ENCODE data around the gene TSR2. TPM values are rescaled to one million over a fixed set of nuclear protein-coding genes. Genes with fewer than 3 reads are reported as not detected.
"Not testable (repeated sequence)": the region's sequence is repeated elsewhere in the genome, so short reads cannot be mapped to it uniquely, and the experiment has no call there.

TSR2 gene
- total RNA-seq, 1 donor from 2014 or later: 32.0 TPM

DNA sequence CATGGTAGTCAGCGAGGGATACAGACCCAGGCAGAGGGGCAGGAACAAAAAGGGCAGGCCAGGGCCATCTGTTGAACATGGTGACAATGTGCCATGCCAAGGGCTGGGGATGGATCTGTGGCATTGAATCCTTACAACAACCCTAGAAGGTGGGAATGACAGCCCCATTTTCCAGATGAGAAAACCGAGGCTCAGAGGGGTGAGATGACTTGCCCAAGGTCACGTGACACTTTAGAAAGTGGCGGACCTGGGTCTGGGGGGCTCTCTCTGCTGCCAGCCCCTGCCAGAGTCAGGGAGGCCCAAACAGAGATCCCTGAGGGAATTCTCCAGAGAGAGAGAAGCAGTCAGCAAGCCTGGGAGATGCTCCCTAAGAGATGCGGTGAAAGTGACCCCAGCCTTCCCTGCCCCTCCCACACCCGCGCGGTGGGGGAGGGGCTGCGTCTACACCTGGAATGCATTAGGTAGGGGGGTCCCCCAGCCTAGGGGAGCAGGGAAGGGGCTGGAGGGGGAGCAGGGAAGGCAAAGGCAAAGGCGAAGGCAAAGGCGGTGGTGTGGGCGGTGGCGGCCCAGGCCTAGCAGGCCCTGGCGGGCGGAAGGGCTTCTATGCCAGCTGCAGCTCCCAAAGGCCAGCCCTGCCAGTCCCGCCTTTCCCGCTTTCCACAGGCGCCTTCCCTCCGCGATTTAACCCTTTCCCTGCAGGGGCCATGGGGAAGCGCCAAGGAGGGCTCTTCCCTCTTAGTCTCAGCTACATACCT is 42.8 kb downstream of the TSR2 start:
- Mint-ChIP-seq H3K27me3 (ENCODE audit: unreplicated experiment) (peaks cover 3% of the 10 kb centered on the region), H3K36me3 (ENCODE audit: unreplicated experiment) (no peaks in the 10 kb centered on the region), H3K4me3 (ENCODE audit: unreplicated experiment) (no peak overlapping the region), H3K27ac (ENCODE audit: unreplicated experiment) (peak overlapping the region; percentile 64), H3K9me3 (ENCODE audit: unreplicated experiment) (peaks cover 2% of the 10 kb centered on the region), H3K4me1 (ENCODE audit: low read depth, unreplicated experiment) (peaks cover 16% of the 10 kb centered on the region)
- TF ChIP-seq, protein P1, sequence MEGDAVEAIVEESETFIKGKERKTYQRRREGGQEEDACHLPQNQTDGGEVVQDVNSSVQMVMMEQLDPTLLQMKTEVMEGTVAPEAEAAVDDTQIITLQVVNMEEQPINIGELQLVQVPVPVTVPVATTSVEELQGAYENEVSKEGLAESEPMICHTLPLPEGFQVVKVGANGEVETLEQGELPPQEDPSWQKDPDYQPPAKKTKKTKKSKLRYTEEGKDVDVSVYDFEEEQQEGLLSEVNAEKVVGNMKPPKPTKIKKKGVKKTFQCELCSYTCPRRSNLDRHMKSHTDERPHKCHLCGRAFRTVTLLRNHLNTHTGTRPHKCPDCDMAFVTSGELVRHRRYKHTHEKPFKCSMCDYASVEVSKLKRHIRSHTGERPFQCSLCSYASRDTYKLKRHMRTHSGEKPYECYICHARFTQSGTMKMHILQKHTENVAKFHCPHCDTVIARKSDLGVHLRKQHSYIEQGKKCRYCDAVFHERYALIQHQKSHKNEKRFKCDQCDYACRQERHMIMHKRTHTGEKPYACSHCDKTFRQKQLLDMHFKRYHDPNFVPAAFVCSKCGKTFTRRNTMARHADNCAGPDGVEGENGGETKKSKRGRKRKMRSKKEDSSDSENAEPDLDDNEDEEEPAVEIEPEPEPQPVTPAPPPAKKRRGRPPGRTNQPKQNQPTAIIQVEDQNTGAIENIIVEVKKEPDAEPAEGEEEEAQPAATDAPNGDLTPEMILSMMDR (IDR thresholded peaks at IDR 0.05; ENCODE audit: partially characterized antibody, unreplicated experiment): no peak
- no peak for DNase-seq

DNA sequence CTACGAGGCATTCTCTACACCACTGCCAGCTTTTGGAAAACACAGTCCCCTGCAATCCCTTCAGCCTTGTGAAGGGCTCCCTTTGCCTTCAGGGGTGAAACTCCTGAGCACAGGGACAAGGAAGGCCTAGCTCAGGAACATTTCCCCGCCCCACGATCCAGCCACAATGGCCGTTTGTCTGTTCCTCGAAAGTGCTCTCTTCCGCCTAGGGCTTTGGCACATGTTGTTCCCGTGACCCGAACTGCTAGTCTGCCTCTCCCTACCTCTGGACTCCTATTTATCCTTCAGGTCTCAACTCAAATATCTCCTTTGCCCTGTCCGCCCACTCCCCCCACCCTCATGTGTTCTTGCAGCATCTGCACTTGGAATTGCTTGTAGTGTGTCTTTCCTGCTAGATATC is 43.7 kb downstream of the TSR2 start:
- DNase-seq: no peak
- Mint-ChIP-seq H3K4me3 (ENCODE audit: unreplicated experiment) (peak overlapping the region; percentile 20), H3K27ac (ENCODE audit: unreplicated experiment) (no peak overlapping the region), H3K27me3 (ENCODE audit: unreplicated experiment) (peaks cover 3% of the 10 kb centered on the region), H3K36me3 (ENCODE audit: unreplicated experiment) (no peaks in the 10 kb centered on the region), H3K9me3 (ENCODE audit: unreplicated experiment) (peaks cover 5% of the 10 kb centered on the region), H3K4me1 (ENCODE audit: low read depth, unreplicated experiment) (peaks cover 11% of the 10 kb centered on the region)
- TF ChIP-seq, protein P1 (IDR thresholded peaks at IDR 0.05; ENCODE audit: partially characterized antibody, unreplicated experiment): no peak

DNA sequence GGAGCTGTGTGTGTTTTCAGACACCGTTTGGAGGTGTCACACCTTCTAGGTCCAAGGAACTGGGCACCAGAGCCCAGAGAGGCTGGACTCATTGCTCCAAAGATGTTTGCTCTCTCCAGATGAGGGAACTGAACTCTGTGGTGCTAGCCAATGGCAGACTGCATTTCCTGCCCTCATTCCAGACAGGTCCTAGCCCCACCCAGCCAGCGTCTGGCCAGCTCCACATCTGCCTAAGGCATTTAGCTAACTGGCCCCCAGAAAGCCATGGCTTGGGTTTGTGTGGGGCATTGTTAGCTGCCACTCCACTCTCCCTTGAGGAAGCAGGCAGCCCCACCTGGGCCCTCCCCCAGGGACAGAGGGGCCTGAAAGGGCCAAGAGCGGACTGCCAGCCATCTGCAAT is 44.5 kb downstream of the TSR2 start:
- Mint-ChIP-seq H3K27ac (ENCODE audit: unreplicated experiment) (no peak overlapping the region), H3K27me3 (ENCODE audit: unreplicated experiment) (peaks cover 3% of the 10 kb centered on the region), H3K4me3 (ENCODE audit: unreplicated experiment) (no peak overlapping the region), H3K4me1 (ENCODE audit: low read depth, unreplicated experiment) (peaks cover 11% of the 10 kb centered on the region), H3K36me3 (ENCODE audit: unreplicated experiment) (no peaks in the 10 kb centered on the region), H3K9me3 (ENCODE audit: unreplicated experiment) (peaks cover 6% of the 10 kb centered on the region)
- DNase-seq: no peak
- TF ChIP-seq, protein P1 (IDR thresholded peaks at IDR 0.05; ENCODE audit: partially characterized antibody, unreplicated experiment): no peak

DNA sequence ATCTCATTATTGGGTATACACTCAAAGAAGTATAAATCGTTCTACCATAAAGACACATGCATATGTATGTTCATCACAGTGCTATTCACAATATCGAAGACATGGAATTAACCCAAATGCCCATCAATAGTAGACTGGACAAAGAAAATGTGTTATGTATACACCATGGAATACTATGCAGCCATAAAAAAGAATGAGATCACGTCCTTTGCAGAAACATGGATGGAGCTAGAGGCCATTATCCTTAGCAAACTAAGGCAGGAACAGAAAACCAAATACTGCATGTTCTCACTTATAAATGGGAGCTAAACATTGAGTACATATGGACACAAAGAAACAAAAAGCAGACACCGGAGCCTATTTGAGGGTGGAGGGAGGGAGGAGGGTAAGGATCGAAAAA is 49.6 kb downstream of the TSR2 start:
- not testable (repeated sequence) for H3K27ac Mint-ChIP-seq (ENCODE audit: unreplicated experiment); H3K36me3 Mint-ChIP-seq (ENCODE audit: unreplicated experiment); DNase-seq; H3K9me3 Mint-ChIP-seq (ENCODE audit: unreplicated experiment); H3K4me3 Mint-ChIP-seq (ENCODE audit: unreplicated experiment); H3K27me3 Mint-ChIP-seq (ENCODE audit: unreplicated experiment)
- peaks cover 11% of the 10 kb centered on the region for H3K4me1 Mint-ChIP-seq (ENCODE audit: low read depth, unreplicated experiment)

DNA sequence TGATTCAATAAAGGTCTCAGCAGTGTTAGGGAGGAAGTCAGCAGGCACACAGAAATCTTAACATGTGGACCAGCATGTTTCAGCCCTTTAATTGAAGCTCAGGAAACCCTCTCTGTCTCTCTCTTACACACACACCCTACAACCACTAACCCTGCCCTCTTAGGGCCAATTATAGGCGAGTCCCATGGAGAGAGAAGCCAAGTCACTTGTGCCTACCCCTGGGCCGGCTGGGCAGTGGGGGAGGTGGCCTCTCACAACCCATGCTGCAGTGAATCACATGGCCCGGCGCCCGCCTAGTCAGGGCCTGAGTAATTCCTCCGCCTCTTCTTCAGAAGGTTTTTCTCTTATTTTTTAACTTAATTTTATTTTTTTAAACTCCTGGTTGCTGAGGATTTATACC is 52.1 kb downstream of the TSR2 start:
- Mint-ChIP-seq H3K4me1 (ENCODE audit: low read depth, unreplicated experiment) (peaks cover 15% of the 10 kb centered on the region), H3K27ac (ENCODE audit: unreplicated experiment) (no peak overlapping the region), H3K27me3 (ENCODE audit: unreplicated experiment) (peaks cover 7% of the 10 kb centered on the region), H3K36me3 (ENCODE audit: unreplicated experiment) (no peaks in the 10 kb centered on the region), H3K4me3 (ENCODE audit: unreplicated experiment) (no peak overlapping the region), H3K9me3 (ENCODE audit: unreplicated experiment) (peaks cover 4% of the 10 kb centered on the region)
- no peak for DNase-seq
- TF ChIP-seq, protein P1 (IDR thresholded peaks at IDR 0.05; ENCODE audit: partially characterized antibody, unreplicated experiment): no peak

Data from glutamatergic neuron (in vitro differentiated cells).